ENCODE data around the gene TRIM58. TPM values are rescaled to one million over a fixed set of nuclear protein-coding genes. Genes with fewer than 3 reads are reported as not detected.

Gene TRIM58, protein sequence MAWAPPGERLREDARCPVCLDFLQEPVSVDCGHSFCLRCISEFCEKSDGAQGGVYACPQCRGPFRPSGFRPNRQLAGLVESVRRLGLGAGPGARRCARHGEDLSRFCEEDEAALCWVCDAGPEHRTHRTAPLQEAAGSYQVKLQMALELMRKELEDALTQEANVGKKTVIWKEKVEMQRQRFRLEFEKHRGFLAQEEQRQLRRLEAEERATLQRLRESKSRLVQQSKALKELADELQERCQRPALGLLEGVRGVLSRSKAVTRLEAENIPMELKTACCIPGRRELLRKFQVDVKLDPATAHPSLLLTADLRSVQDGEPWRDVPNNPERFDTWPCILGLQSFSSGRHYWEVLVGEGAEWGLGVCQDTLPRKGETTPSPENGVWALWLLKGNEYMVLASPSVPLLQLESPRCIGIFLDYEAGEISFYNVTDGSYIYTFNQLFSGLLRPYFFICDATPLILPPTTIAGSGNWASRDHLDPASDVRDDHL
- 0.06 TPM in 1 of 2 replicates, not detected in the other for total RNA-seq

GRCh38 chr1:247857069-247857984 lies at the start of gene TRIM58:
Gene TRIM58 (plus strand): TSS chr1:247857187. CDS start chr1:247857247, 60 bp downstream.

GRCh38 chr1:247824023-247824422 lies 33.0 kb upstream of the TRIM58 start, which contains the start of gene OR14A16:
Gene OR14A16 (minus strand): TSS chr1:247824119. CDS start chr1:247815729, 8,390 bp downstream.

GRCh38 chr1:247841796-247842195 lies 15.2 kb upstream of the TRIM58 start, which contains the start of gene OR11L1:
Gene OR11L1 (minus strand): TSS chr1:247841896. CDS start chr1:247841896, 0 bp downstream.

DNA sequence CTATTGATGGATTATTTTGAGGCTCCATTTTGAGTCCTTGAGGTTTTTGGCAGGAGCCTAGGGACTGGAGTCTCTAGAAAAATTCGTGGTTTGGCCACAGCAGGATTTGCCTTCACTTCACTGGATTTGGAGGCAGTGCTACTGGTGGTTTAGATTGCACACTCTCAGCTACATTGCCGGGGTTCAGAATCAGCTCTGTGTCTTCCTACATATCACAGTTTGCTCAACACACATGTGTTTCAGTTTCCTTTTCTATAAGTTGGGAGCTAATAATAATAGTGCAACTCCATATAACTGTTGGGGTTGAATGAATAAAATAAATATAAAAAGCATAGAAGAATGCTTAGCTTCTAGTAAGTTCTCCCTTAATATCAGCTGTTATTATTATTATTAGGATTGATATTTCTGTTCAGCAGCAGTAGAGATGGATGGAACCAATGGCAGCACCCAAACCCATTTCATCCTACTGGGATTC lies 38.2 kb downstream of the TRIM58 start, which contains the start of gene OR2W3:
TSS of gene OR2W3 (plus strand) at position 425 of the 475 bp plus-strand sequence. CDS start at position 425, 0 bp downstream.

GRCh38 chr1:247919952-247920351 lies 63.0 kb downstream of the TRIM58 start, which contains the start of gene OR2T8:
Gene OR2T8 (plus strand): TSS chr1:247920252. CDS start chr1:247921018, 766 bp downstream.

DNA sequence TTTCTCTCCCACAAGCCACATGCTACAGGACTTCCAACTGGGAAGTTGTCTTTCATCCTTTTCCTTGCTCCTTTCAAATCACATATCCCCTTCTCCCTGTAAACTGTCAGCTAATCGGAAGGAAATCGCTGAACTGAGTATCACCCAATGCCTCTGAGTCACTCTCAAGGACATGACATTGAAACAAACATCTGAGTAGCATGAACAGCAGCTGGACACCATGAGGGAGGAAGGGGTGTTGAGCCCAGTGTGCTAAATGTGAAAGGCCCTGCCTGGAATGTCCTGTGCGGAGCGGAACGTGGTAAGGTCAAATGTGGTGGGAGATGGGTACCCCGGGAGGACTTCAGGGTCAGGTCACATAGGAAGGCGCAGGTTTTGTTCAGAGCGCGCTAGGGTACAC lies 67.9 kb downstream of the TRIM58 start, which contains the start of gene OR2AJ1:
TSS of gene OR2AJ1 (plus strand) at position 22 of the 400 bp plus-strand sequence. CDS start 8,880 bp downstream, outside the sequence.

Other genes with a start within 250 kb of the TRIM58 start
- gene OR13G1, start 177.4 kb upstream of the TRIM58 start, total RNA-seq, result not detected in 2 replicates
- gene OR6F1, start 140.5 kb upstream of the TRIM58 start, total RNA-seq, result not detected in 2 replicates
- not detected in 2 replicates for gene OR14K1, start 118.6 kb upstream of the TRIM58 start, total RNA-seq
- not detected in 2 replicates for gene OR14A2, start 109.0 kb upstream of the TRIM58 start, total RNA-seq
- gene OR1C1, start 96.6 kb upstream of the TRIM58 start, total RNA-seq, result not detected in 2 replicates
- gene OR14A16, start 33.1 kb upstream of the TRIM58 start, total RNA-seq, result not detected in 2 replicates
- gene OR11L1, start 15.3 kb upstream of the TRIM58 start, total RNA-seq, result not detected in 2 replicates
- not detected in 2 replicates for gene OR2W3, start 38.4 kb downstream of the TRIM58 start, total RNA-seq
- gene OR2T8, start 63.1 kb downstream of the TRIM58 start, total RNA-seq, result not detected in 2 replicates
- not detected in 2 replicates for gene OR2AJ1, start 67.7 kb downstream of the TRIM58 start, total RNA-seq
- gene OR2L8, start 91.7 kb downstream of the TRIM58 start, total RNA-seq, result 0.31 TPM in 1 of 2 replicates, not detected in the other
- not detected in 2 replicates for gene OR2AK2, start 108.0 kb downstream of the TRIM58 start, total RNA-seq
- gene OR2L5, start 156.5 kb downstream of the TRIM58 start, total RNA-seq, result not detected in 2 replicates
- not detected in 2 replicates for gene OR2L2, start 172.9 kb downstream of the TRIM58 start, total RNA-seq
- not detected in 2 replicates for gene OR2L3, start 189.6 kb downstream of the TRIM58 start, total RNA-seq
- gene OR2L13, start 238.0 kb downstream of the TRIM58 start, total RNA-seq, result not detected in 2 replicates